OCI-LY7 (cell line): ENCODE data around the gene SH3BP1. TPM values are rescaled to one million over a fixed set of nuclear protein-coding genes. Genes with fewer than 3 reads are reported as not detected.

Experiments
- BruUV-seq: library from RNA; stranded (reverse); fragments of 400-500 nt; replicated peaks from 2 replicates; lab custom pipeline; 2021; lab: Mats Ljungman, UMichigan
- CTCF ChIA-PET: fragments of 300-600 bp; sonication (Branson Sonifier 250); formaldehyde crosslinking; loops from one replicate; lab custom pipeline; 2022; ENCODE audit warnings: antibody characterized with exemption; ENCODE audit not compliant: unreplicated experiment; lab: Charles Lee
- POLR2A ChIA-PET: fragments of 300-600 bp; sonication (Branson Sonifier 250); formaldehyde crosslinking; loops from one replicate; lab custom pipeline; 2022; ENCODE audit warnings: antibody characterized with exemption; lab: Charles Lee
- DNase-seq: peaks from one replicate; pipeline ENCODE4 v3.0.0-alpha.2; 2015; ENCODE audit warnings: low spot score
- H2AFZ ChIP-seq: fragments of 200-600 bp; sonication (generic), shearing (Covaris generic); 2 replicates; pipeline ENCODE4 v1.6.1; 2014; ENCODE audit warnings: mild to moderate bottlenecking, antibody characterized with exemption, low read length, moderate library complexity
- H3K27ac ChIP-seq: fragments of 200-600 bp; sonication (generic); 2 replicates; pipeline ENCODE4 v1.5.1; 2014; ENCODE audit warnings: mixed run types, low read depth, mild to moderate bottlenecking, moderate library complexity, low read length, inconsistent platforms; ENCODE audit not compliant: poor library complexity, severe bottlenecking
- H3K36me3 ChIP-seq: fragments of 200-600 bp; sonication (generic); 2 replicates; pipeline ENCODE4 v1.6.1; 2014; ENCODE audit warnings: mild to moderate bottlenecking, antibody characterized with exemption, low read length, moderate library complexity, mixed read lengths; ENCODE audit not compliant: insufficient read depth
- H3K4me1 ChIP-seq: fragments of 200-600 bp; sonication (generic); 2 replicates; pipeline ENCODE4 v1.5.1; 2014; ENCODE audit warnings: mild to moderate bottlenecking, low read length; ENCODE audit not compliant: insufficient read depth, poor library complexity, severe bottlenecking
- H3K4me2 ChIP-seq: fragments of 200-600 bp; sonication (generic); 2 replicates; pipeline ENCODE4 v1.6.1; 2014; ENCODE audit warnings: mild to moderate bottlenecking, low read length
- H3K4me3 ChIP-seq: fragments of 200-600 bp; sonication (generic); 2 replicates; pipeline ENCODE4 v1.5.1; 2014; ENCODE audit warnings: mild to moderate bottlenecking, low read depth, low read length; ENCODE audit not compliant: poor library complexity, severe bottlenecking
- H3K79me2 ChIP-seq: fragments of 200-600 bp; sonication (generic); 2 replicates; pipeline ENCODE4 v1.6.1; 2016; ENCODE audit warnings: low read depth, mild to moderate bottlenecking, low read length, moderate library complexity, mixed read lengths; ENCODE audit not compliant: insufficient read depth
- H3K9me2 ChIP-seq: fragments of 200-600 bp; sonication (generic); 2 replicates; pipeline ENCODE4 v1.6.1; 2016; ENCODE audit warnings: mild to moderate bottlenecking, low read length, mixed read lengths; ENCODE audit not compliant: insufficient read depth
- H3K9me3 ChIP-seq: fragments of 200-600 bp; sonication (generic); 2 replicates; pipeline ENCODE4 v1.6.1; 2014; ENCODE audit warnings: mild to moderate bottlenecking, mixed run types, low read length, mixed read lengths
- H4K20me1 ChIP-seq: fragments of 200-600 bp; sonication (generic); 2 replicates; pipeline ENCODE4 v1.6.1; 2014; ENCODE audit warnings: mild to moderate bottlenecking, antibody characterized with exemption, low read length, moderate library complexity, mixed read lengths; ENCODE audit not compliant: insufficient read depth
- EZH2phosphoT487 ChIP-seq: fragments of 200-600 bp; sonication (generic); IDR thresholded peaks from 2 replicates; pipeline ENCODE4 v1.6.1; 2018; ENCODE audit warnings: low read depth, borderline replicate concordance, mild to moderate bottlenecking, mixed run types, antibody characterized with exemption, low read length, moderate library complexity, mixed read lengths
- intact Hi-C: fragments of 100-400 bp; cut with micrococcal nuclease; formaldehyde crosslinking; loops from one replicate; pipeline ENCODE4 v1.10.0; 2022; ENCODE audit not compliant: unreplicated experiment
- total RNA-seq, 2 experiments: library from RNA; depleted of rRNA in 1 of 2; stranded (reverse); fragments of >200 nt in 1 of 2; shearing (Covaris generic) in 1 of 2; gene quantifications; 2 replicates each; pipeline ENCODE4 v1.2.3, GENCODE V29; 2014 to 2022
- TF ChIP-seq, protein P1 (sequence below): fragments of 200-600 bp; sonication (generic); conservative IDR thresholded peaks from 2 replicates; pipeline ENCODE4 v1.5.1; 2014; ENCODE audit warnings: mild to moderate bottlenecking, antibody characterized with exemption, low read length, moderate library complexity, mixed read lengths

The SH3BP1 gene
- total RNA-seq, 2 experiments from 2014 or later, result 15.3 to 48.4 TPM

DNA sequence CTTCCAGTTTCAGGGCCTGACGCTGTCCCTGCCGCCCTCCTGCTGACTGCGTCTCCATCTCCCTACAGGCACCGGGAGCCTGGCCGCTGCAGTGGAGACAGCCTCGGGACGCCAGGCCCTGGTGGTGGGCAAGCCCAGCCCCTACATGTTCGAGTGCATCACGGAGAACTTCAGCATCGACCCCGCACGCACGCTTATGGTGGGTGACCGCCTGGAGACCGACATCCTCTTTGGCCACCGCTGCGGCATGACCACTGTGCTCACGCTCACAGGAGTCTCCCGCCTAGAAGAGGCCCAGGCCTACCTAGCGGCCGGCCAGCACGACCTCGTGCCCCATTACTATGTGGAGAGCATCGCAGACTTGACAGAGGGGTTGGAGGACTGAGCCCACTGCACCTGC is 26.0 kb downstream of the SH3BP1 start:
- POLR2A ChIA-PET, result interaction anchor here (2.2 kb wide), 1 partner anchor 8 kb away, joined by 9 read pairs; the partner anchor contains the start of gene PDXP
- Histone ChIP-seq H2AFZ (no peak overlapping the region), H3K36me3 (peaks cover 69% of the 10 kb centered on the region), H3K4me3 (no peak overlapping the region), H3K79me2 (peaks cover 47% of the 10 kb centered on the region), H3K27ac (no peak overlapping the region), H3K9me3 (no peaks in the 10 kb centered on the region), H3K4me2 (no peak overlapping the region), H3K4me1 (peaks cover 20% of the 10 kb centered on the region), H4K20me1 (peaks cover 9% of the 10 kb centered on the region), H3K9me2 (no peaks in the 10 kb centered on the region)
- TF ChIP-seq, protein P1, sequence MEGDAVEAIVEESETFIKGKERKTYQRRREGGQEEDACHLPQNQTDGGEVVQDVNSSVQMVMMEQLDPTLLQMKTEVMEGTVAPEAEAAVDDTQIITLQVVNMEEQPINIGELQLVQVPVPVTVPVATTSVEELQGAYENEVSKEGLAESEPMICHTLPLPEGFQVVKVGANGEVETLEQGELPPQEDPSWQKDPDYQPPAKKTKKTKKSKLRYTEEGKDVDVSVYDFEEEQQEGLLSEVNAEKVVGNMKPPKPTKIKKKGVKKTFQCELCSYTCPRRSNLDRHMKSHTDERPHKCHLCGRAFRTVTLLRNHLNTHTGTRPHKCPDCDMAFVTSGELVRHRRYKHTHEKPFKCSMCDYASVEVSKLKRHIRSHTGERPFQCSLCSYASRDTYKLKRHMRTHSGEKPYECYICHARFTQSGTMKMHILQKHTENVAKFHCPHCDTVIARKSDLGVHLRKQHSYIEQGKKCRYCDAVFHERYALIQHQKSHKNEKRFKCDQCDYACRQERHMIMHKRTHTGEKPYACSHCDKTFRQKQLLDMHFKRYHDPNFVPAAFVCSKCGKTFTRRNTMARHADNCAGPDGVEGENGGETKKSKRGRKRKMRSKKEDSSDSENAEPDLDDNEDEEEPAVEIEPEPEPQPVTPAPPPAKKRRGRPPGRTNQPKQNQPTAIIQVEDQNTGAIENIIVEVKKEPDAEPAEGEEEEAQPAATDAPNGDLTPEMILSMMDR, result no peak
- TF ChIP-seq EZH2phosphoT487, result no peak
- intact Hi-C loops, result no loop called here
- CTCF ChIA-PET, result no interaction called here
- BruUV-seq, result no TSS peak
- no peak for DNase-seq

DNA sequence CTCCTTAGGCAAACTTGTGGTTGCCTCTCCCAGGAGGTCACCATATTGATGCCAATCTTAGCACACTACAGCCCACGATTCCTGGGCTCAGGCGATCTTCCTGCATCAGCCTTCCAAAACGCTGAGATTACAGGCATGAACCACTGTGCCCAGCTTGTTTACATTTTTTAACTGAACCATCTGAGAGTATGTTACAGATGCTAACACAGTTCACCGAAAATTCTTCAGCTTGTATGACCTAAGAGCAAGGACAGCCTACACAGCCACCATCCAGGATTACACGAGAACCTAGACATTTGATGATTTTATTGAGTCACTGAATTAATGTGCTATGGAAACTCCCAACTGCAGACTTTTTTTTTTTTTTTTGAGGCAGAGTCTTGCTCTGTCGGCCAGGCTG is 30.1 kb downstream of the SH3BP1 start:
- DNase-seq, result no peak
- peaks cover 6% of the 10 kb centered on the region for H3K79me2 ChIP-seq
- BruUV-seq, result no TSS peak
- H3K4me1 ChIP-seq, result peaks cover 10% of the 10 kb centered on the region
- no peak overlapping the region for H3K4me2 ChIP-seq
- TF ChIP-seq, protein P1, result no peak
- TF ChIP-seq EZH2phosphoT487, result no peak
- intact Hi-C loops, result no loop called here
- peaks cover 38% of the 10 kb centered on the region for H3K36me3 ChIP-seq
- H3K9me2 ChIP-seq, result no peaks in the 10 kb centered on the region
- H3K27ac ChIP-seq, result no peak overlapping the region
- no peaks in the 10 kb centered on the region for H3K9me3 ChIP-seq
- POLR2A ChIA-PET, result interaction anchor here (0.7 kb wide), 1 partner anchor 902 kb away, joined by 4 read pairs; no protein-coding TSS in a partner anchor
- no peaks in the 10 kb centered on the region for H4K20me1 ChIP-seq
- no peak overlapping the region for H2AFZ ChIP-seq
- H3K4me3 ChIP-seq, result no peak overlapping the region
- CTCF ChIA-PET, result no interaction called here

DNA sequence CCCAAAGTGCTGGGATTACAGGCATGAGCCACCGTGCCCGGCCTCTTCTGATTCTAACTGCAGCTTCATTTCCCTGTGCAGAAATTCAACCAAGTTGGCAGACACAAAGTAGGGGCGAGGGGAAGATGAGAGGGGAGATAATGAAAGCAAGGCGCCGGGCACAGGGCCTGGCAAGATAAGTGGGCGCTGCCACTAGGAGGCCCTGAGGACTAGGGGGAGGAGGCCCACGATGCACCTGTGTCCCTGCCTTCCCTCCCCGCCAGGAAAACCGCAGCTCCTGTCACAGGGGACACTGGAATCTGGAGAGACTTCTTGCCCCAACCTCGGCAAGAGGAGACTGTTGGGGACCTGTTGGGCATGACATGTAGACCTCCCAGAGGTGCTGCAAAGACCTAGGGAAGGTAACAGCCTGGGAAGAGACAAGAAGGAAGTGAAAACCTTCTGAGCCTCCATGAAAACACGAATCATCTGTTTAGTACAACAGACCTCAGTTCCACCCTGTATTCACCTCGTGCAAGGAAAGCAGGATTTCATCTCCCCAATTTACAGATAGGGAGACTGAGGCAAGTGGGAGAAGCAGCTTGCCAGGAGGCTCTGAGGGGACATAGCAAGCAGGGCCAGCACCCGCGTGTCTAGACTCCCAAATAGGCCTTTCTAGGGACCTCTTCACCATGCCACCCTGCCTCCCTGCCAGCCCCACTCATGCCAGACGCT is 32.9 kb downstream of the SH3BP1 start:
- Histone ChIP-seq H2AFZ (no peak overlapping the region), H3K4me3 (no peak overlapping the region), H4K20me1 (no peaks in the 10 kb centered on the region), H3K9me2 (no peaks in the 10 kb centered on the region), H3K79me2 (no peaks in the 10 kb centered on the region), H3K4me2 (peak overlapping the region; percentile 40; the same call in 1 of the 2 replicates), H3K4me1 (peaks cover 34% of the 10 kb centered on the region), H3K36me3 (peaks cover 11% of the 10 kb centered on the region), H3K27ac (peak overlapping the region; percentile 31), H3K9me3 (no peaks in the 10 kb centered on the region)
- TF ChIP-seq EZH2phosphoT487, result no peak
- TF ChIP-seq, protein P1, result peak; percentile 29; the same call in 1 of the 2 replicates
- no TSS peak for BruUV-seq
- CTCF ChIA-PET, result no interaction called here
- DNase-seq, result no peak
- intact Hi-C loops, result no loop called here
- POLR2A ChIA-PET, result interaction anchor here (0.6 to 0.7 kb wide), 2 partner anchors 10 to 11 kb away, joined by 3 read pairs; no protein-coding TSS in a partner anchor
